AG10803 (cell line): ENCODE measurements around the gene GPRC5D.

ENCODE experiments used
- DNase-seq: peaks from one replicate; pipeline ENCODE4 v3.0.0; 2010; ENCODE audit warnings: low read depth
- H3K4me3 ChIP-seq: 2 replicates; pipeline ENCODE4 v1.5.1; 2011; ENCODE audit warnings: mild to moderate bottlenecking, low read length, control low read depth
- CTCF ChIP-seq: conservative IDR thresholded peaks from 2 replicates; pipeline ENCODE4 v1.5.1; 2011; ENCODE audit warnings: mild to moderate bottlenecking, low read length, control low read depth, inconsistent platforms

Gene GPRC5D

GRCh38 chr12:12918781-12919389 lies 33.1 kb downstream of the GPRC5D start:
- TF ChIP-seq CTCF, result no peak
- no peak overlapping the region for H3K4me3 ChIP-seq
- no peak for DNase-seq

- TF ChIP-seq CTCF, result no peak
Observed at GRCh38 chr12:12917517-12917916, 34.5 kb downstream of the GPRC5D start.

GRCh38 chr12:12916135-12916944 lies 35.6 kb downstream of the GPRC5D start:
- H3K4me3 ChIP-seq, result no peak overlapping the region
- TF ChIP-seq CTCF, result peak; percentile 100
- peak; percentile 75 for DNase-seq

More at GRCh38 chr12:12917517-12917916, 34.5 kb downstream of the GPRC5D start:
- DNase-seq, result no peak
- no peak overlapping the region for H3K4me3 ChIP-seq

- TF ChIP-seq CTCF, result no peak
- H3K4me3 ChIP-seq, result no peak overlapping the region
- DNase-seq, result no peak
Observed at GRCh38 chr12:12915656-12916055, 36.3 kb downstream of the GPRC5D start.

- TF ChIP-seq CTCF, result no peak
- H3K4me3 ChIP-seq, result no peak overlapping the region
- DNase-seq, result no peak
Observed at GRCh38 chr12:12912711-12913110, 39.3 kb downstream of the GPRC5D start.

- H3K4me3 ChIP-seq, result no peak overlapping the region
- DNase-seq, result no peak
- no peak for TF ChIP-seq CTCF
Observed at GRCh38 chr12:12909995-12910420, 42.0 kb downstream of the GPRC5D start.
